ENCODE results near the gene TSEN2.

DNA sequence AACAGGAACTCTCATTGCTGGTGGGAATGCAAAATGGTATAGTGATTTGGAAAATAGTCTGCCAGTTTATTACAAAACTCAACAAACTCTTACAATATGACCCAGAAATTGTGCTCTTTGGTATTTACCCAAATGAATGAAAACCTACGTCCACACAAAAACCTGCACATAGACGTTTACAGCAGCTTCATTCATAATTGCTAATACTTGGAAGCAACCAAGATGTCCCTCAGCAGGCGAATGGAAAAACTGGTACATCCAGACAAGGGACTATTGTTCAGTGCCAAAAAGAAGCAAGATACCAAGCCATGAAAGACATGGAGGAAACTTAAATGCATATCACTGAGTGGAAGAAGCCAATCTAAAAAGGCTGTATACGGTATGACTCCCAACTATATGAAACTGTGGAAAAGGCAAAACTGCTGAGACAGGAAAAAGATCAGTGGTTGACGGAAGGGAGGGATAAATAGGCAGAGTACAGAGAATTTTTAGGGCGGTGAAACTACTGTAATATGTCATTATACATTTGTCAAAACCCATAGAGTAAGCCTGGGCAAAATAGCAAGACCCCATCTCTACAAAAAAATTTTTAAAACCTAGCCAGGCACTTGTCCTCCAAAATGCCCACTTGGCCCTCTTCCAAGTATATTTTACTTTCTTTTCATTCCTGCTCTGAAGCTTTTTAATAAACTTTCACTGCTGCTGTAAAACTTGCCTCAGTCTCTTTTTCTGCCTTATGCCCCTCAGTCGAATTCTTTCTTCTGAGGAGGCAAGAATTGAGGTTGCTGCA, 65.9 kb downstream of the TSEN2 start:
- TF ChIP-seq POLR2AphosphoS5 (IDR thresholded peaks at IDR 0.05), result no peak
- TF ChIP-seq, protein P1, sequence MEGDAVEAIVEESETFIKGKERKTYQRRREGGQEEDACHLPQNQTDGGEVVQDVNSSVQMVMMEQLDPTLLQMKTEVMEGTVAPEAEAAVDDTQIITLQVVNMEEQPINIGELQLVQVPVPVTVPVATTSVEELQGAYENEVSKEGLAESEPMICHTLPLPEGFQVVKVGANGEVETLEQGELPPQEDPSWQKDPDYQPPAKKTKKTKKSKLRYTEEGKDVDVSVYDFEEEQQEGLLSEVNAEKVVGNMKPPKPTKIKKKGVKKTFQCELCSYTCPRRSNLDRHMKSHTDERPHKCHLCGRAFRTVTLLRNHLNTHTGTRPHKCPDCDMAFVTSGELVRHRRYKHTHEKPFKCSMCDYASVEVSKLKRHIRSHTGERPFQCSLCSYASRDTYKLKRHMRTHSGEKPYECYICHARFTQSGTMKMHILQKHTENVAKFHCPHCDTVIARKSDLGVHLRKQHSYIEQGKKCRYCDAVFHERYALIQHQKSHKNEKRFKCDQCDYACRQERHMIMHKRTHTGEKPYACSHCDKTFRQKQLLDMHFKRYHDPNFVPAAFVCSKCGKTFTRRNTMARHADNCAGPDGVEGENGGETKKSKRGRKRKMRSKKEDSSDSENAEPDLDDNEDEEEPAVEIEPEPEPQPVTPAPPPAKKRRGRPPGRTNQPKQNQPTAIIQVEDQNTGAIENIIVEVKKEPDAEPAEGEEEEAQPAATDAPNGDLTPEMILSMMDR (IDR thresholded peaks at IDR 0.05), result no peak
- TF ChIP-seq POLR2A (IDR thresholded peaks at IDR 0.05), result no peak

All from breast epithelium (tissue), 3 donors.